WERI-Rb-1 (cell line): ENCODE measurements around the gene PCYT1A.

Experiments
- DNase-seq: peaks from one replicate; pipeline ENCODE4 v3.0.0-alpha.2; 2020
- H3K27ac ChIP-seq: fragments of 250-450 bp; sonication (Bioruptor Pico); 2 replicates; pipeline ENCODE4 v1.5.1; 2020; ENCODE audit warnings: mild to moderate bottlenecking, moderate library complexity
- H3K27me3 ChIP-seq: fragments of 250-450 bp; sonication (Bioruptor Pico); 2 replicates; pipeline ENCODE4 v1.5.1; 2021; ENCODE audit warnings: mild to moderate bottlenecking, low read depth, moderate library complexity; ENCODE audit not compliant: insufficient read depth, severe bottlenecking
- H3K36me3 ChIP-seq: fragments of 250-450 bp; sonication (Bioruptor Pico); 2 replicates; pipeline ENCODE4 v1.5.1; 2020; ENCODE audit warnings: mild to moderate bottlenecking, moderate library complexity
- H3K4me3 ChIP-seq: 2 replicates; pipeline ENCODE4 v1.5.1; 2011; ENCODE audit warnings: low read depth, mild to moderate bottlenecking, control low read depth, low read length
- H3K9me3 ChIP-seq: fragments of 250-450 bp; sonication (Bioruptor Pico); 2 replicates; pipeline ENCODE4 v1.5.1; 2021; ENCODE audit warnings: mild to moderate bottlenecking, moderate library complexity; ENCODE audit not compliant: severe bottlenecking
- CTCF ChIP-seq: IDR thresholded peaks from 2 replicates; pipeline ENCODE4 v1.5.1; 2011; ENCODE audit warnings: low read depth, mild to moderate bottlenecking, control low read depth, inconsistent platforms, low read length

Gene PCYT1A

GRCh38 chr3:196217307-196218154 lies 70.0 kb downstream of the PCYT1A start:
- H3K27me3 ChIP-seq = no peaks in the 10 kb centered on the region
- no peaks in the 10 kb centered on the region for H3K9me3 ChIP-seq
- no peaks in the 10 kb centered on the region for H3K36me3 ChIP-seq
- DNase-seq = no peak
- H3K27ac ChIP-seq = no peak overlapping the region
- TF ChIP-seq CTCF = no peak
- no peak overlapping the region for H3K4me3 ChIP-seq

GRCh38 chr3:196216681-196217211 lies 70.8 kb downstream of the PCYT1A start:
- H3K27ac ChIP-seq = no peak overlapping the region

GRCh38 chr3:196216089-196216564 lies 71.4 kb downstream of the PCYT1A start, which contains the start of gene SLC51A:
TSS of gene SLC51A (plus strand) at chr3:196216534. CDS start at chr3:196216713, 179 bp downstream.
- Histone ChIP-seq H3K4me3 (no peak within 1 kb of the TSS), H3K27me3 (no peaks in the 10 kb centered on the region), H3K36me3 (no peaks in the 10 kb centered on the region), H3K27ac (no peak within 1 kb of the TSS), H3K9me3 (no peaks in the 10 kb centered on the region)
- DNase-seq = no peak
- no peak for TF ChIP-seq CTCF

More at GRCh38 chr3:196216681-196217211, 70.8 kb downstream of the PCYT1A start:
- TF ChIP-seq CTCF = no peak
- Histone ChIP-seq H3K4me3 (no peak overlapping the region), H3K36me3 (no peaks in the 10 kb centered on the region), H3K9me3 (no peaks in the 10 kb centered on the region), H3K27me3 (no peaks in the 10 kb centered on the region)
- no peak for DNase-seq

- no peaks in the 10 kb centered on the region for H3K9me3 ChIP-seq
- DNase-seq = no peak
- no peak for TF ChIP-seq CTCF
Observed at GRCh38 chr3:196215493-196216020, 72.0 kb downstream of the PCYT1A start.

GRCh38 chr3:196214783-196215441 lies 72.6 kb downstream of the PCYT1A start:
- Histone ChIP-seq H3K9me3 (no peaks in the 10 kb centered on the region), H3K4me3 (no peak overlapping the region), H3K27ac (no peak overlapping the region), H3K27me3 (no peaks in the 10 kb centered on the region), H3K36me3 (no peaks in the 10 kb centered on the region)
- DNase-seq = no peak
- no peak for TF ChIP-seq CTCF

More at GRCh38 chr3:196215493-196216020, 72.0 kb downstream of the PCYT1A start:
- Histone ChIP-seq H3K4me3 (no peak overlapping the region), H3K27ac (no peak overlapping the region), H3K36me3 (no peaks in the 10 kb centered on the region), H3K27me3 (no peaks in the 10 kb centered on the region)
